ENCODE measurements around the gene PRRT4.

Gene PRRT4

DNA sequence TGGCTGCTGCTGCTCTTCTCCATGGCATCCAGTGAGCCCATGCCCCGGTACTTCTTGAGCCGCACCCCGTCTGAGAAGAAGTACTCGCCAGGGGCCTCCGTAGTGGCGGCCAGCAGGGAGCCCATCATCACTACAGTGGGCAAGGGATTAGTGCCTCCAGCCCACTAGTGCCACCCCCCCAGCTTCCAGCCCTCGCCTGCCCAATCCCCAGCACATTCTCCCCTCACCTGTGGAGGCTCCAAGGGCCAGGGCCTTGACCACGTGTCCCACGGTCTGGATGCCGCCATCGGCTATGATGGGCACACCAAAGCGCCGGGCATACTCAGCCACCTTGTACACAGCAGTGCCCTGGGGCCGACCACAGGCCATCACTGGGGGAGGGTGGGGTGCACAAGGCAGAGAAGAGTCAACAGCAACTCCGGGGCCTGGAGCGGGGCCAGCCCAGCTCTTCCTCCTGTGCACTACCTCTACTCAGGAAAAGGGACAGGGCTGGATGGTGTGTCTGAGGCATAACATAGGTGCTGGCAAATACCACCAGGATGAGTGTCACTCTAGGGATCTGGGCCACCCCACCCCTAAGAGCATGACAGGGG is 33.5 kb upstream of the PRRT4 start:
- DNase-seq, result no peak

GRCh38 chr7:128393526-128394330 is 32.2 kb upstream of the PRRT4 start:
- no peak for DNase-seq

- DNase-seq, result no peak
These were observed 31.2 kb upstream of the PRRT4 start for GRCh38 chr7:128392446-128393327.

DNA sequence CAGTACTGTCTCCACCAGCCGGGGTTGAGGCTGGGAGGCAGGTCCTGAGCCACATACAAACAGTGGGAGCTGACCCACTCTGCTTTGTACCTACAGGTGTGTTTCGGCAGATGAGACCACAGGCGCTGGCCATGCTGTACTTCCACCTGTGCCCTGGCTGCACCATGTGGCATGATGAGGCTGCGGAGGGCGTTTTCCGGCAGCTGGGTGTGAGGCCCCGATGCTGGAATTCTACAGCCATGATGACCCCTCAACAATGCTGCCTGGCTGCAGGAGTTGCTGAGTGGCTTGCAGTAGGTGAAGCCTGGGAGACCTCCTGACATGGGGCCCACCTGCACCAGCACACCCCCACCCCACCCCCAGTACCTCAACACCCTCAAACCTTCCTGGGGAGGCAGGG is 30.3 kb upstream of the PRRT4 start:
- no peak for DNase-seq

GRCh38 chr7:128390871-128391565 is 29.5 kb upstream of the PRRT4 start:
- no peak for DNase-seq

DNA sequence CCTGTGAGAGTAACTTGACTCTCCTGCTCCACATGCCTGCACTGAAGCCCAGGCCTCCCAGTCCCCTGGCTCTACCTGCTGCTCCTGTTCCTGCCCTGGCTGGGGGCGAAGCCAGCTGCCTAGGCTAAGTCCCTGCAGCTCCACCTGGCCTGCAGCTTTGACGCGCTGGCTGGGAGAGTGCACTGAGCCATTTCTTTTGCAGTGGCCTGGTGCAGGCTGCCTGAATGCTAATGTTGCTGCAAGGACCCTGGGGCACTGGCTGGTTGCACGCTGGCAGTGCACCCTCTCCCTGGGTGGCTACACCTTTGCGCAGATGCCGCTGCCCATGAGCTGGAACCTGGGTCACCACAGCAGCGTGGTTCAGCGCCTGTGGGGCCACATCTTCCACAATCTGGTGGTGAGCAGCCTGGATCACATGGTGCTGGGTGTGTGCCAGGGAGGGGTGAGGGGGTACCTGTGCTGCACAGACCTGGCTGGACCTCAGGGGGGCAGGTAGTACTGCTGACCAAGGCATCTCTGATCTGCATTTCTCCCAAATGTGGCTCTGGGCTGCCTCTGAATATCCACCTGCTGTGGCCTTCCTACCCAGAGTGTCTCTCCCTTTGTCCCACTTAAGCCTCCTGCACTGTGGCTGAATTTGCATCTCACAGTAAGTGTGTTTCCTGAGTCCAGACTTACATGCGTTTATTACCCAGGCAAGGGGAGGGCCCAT is 28.3 kb upstream of the PRRT4 start:
- DNase-seq, result no peak

DNA sequence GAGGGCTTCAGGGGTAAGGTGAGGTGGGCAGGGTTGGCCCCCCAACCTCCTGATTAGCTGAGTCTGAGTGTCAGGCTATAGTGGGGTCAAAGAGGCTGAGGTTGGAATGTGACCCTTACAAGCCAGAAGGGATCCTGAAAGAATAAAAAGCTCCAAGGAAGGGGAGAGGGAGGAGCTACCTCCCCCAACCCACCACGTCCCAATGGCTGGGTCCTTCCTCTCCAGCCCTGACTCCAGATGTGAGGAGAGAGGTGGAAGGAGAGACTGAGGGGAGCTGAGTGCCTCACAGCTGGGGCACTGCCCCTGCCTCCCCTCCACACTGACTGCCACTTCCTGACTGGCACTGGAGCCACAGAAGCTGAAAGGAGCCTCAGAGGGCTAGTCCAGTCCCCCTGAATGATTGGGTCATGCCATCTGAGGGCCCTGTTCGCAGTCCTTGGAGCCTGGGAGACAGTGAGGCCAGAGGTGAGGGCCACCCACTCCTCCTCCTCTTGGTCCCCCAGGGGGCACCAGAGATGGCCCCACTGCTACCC is 27.7 kb upstream of the PRRT4 start:
- DNase-seq, result no peak

GRCh38 chr7:128388145-128388485 is 26.6 kb upstream of the PRRT4 start:
- DNase-seq, result no peak

GRCh38 chr7:128387216-128388144 is 26.0 kb upstream of the PRRT4 start:
- DNase-seq, result peak; percentile 63

DNA sequence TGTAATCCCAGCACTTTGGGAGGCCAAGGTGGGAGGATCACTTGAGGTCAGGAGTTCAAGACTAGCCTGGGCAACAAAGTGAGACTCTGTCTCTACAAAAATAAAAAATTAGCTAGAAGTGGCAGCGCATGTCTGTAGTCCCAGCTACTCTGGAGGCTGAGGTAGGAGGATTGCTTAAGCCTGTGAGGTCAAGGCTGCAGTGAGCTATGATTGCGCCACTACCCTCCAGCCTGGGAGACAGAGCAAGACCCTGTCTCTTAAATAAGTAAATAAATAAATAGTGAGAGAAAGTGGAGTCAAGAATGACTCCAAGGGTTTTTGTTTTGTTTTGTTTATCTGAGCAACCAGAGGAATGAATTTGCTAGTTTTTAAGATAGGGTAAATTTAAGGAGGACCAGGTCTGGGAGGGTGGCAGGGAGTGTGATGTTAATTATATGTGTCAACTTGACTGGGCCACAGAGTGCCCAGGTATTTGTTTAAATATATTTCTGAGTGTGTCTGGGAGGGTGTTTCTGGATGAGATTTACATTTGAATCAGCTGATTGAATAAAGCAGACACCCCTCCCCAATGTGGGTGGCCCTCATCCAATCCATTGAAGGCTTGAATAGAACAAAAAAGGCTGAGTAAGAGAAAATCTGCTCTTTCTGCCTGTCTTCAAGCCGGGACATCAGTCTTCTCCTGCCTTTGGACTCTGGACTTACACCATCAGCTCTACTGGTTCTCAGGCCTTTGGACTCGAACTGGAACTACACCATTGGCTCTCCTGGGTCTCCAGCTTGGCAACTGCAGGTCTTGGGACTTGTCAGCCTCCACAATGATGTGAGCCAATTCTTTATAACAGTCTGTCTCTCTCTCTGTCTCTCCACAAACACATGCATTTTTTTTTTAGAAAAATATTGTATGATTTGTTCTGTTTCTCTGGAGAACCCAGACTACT is 24.8 kb upstream of the PRRT4 start:
- no peak for DNase-seq

GRCh38 chr7:128384726-128385125 is 23.2 kb upstream of the PRRT4 start:
- no peak for DNase-seq

- peak; percentile 59 for DNase-seq
These were observed 22.3 kb upstream of the PRRT4 start for GRCh38 chr7:128383776-128384175.

DNA sequence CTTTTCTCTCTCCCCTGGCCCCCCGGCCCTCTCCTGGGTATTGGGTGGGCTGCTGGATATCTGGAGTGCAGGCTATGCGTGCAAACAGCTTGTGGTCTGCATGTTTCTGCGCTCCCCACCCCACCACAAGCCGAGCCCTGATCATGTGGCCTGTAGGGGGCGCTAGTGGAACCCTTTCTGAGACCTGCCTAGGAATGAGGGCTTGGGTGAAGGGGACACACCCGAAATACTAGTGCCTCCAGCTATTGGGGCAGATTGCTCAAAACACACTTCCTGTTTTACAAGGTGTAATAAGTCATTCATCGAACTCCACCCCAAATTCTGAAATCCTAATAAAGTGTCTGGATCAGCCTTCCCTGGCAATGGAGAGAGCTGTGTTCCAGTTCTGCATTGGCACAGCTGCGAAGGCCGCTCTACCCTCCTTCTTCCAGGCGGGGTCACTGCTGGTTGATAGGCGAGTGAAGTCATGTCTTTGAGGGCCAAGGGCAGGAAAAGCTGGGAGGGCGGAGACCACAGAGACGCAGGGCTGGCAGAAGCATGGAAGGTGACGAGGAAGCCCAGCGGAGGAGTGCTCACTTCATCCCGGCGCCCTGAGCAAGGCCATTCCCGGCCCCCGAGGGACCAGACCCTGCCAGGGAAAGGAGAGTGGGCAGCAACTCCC is 19.8 kb upstream of the PRRT4 start:
- DNase-seq, result peak; percentile 59

DNA sequence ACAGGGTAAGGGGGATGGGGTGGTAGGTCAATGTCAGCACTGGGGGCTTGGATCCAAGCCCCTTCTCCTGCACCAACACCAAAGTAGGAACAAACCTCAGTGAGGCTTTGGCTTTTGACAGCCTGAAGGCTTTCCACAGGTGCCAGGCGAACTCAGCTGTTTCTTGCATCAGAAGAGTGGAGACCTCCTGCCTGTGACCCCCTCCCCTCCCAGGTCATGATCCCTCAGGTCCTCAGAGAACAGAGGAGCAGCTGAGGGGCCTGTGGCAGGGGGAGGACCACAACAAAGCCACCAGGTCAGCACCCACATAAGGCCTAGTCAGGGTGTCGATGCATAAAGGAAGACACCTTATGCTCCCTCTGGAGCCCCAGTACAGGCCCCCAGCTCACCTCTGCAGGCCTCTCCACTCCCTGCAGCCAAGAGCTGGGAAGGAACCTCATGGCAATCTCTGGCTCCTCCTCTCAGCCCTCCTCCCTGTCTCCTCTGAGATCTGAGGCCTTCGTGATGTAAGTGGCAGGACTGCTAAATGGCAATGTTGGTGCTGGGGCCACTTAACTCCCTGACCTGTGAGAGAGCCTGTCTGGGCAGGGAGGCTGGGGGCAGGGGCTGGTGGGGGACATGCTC is 19.1 kb upstream of the PRRT4 start:
- no peak for DNase-seq

- DNase-seq, result no peak
These were observed 18.5 kb upstream of the PRRT4 start for GRCh38 chr7:128379900-128380479.

- no peak for DNase-seq
These were observed 17.1 kb upstream of the PRRT4 start for GRCh38 chr7:128378637-128379036.

- no peak for DNase-seq
These were observed 14.6 kb upstream of the PRRT4 start for GRCh38 chr7:128376077-128376476.

DNA sequence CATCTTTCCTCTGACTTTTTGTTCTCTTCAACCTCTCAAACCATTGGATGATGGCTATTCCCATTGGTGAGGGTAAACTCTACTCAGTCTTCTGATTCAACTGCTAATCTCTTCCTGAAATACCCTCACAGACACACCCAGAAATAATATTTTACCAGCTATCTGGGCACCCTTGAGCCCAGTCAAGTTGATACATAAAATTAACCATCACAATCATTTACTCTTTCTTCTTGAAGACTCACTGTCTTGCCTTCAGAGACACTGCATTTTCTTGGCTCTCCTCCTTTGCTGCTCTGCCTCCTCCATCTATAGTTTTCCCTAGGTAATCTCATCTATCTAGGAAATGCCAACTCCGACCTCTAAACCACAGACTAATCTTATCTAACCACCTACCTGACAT is 12.6 kb upstream of the PRRT4 start:
- DNase-seq, result no peak

All from inflammatory macrophage treated with lipopolysaccharide for 4 hours (primary cell).